Measurements from ENCODE around the gene PCNX2.

GRCh38 chr1:233279971-233280370 lies 15.6 kb downstream of the PCNX2 start:
- no peak for TF ChIP-seq EZH2phosphoT487 (IDR thresholded peaks at IDR 0.05; ENCODE audit: low read depth, severe bottlenecking, unreplicated experiment)
- TF ChIP-seq, protein P1, sequence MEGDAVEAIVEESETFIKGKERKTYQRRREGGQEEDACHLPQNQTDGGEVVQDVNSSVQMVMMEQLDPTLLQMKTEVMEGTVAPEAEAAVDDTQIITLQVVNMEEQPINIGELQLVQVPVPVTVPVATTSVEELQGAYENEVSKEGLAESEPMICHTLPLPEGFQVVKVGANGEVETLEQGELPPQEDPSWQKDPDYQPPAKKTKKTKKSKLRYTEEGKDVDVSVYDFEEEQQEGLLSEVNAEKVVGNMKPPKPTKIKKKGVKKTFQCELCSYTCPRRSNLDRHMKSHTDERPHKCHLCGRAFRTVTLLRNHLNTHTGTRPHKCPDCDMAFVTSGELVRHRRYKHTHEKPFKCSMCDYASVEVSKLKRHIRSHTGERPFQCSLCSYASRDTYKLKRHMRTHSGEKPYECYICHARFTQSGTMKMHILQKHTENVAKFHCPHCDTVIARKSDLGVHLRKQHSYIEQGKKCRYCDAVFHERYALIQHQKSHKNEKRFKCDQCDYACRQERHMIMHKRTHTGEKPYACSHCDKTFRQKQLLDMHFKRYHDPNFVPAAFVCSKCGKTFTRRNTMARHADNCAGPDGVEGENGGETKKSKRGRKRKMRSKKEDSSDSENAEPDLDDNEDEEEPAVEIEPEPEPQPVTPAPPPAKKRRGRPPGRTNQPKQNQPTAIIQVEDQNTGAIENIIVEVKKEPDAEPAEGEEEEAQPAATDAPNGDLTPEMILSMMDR (IDR thresholded peaks at IDR 0.05; ENCODE audit: poor library complexity): no peak
- no peak for TF ChIP-seq EZH2 (IDR thresholded peaks at IDR 0.05; ENCODE audit: borderline replicate concordance)

Data from hepatocyte (in vitro differentiated cells).